ENCODE measurements around the gene PRKCB.
"Not testable (repeated sequence)": the region's sequence is repeated elsewhere in the genome, so short reads cannot be mapped to it uniquely, and the experiment has no call there.

PRKCB gene

GRCh38 chr16:24140730-24141129 lies 304.9 kb downstream of the PRKCB start:
- no peak for DNase-seq

- no peak for DNase-seq
Measured at GRCh38 chr16:24141466-24141865, 305.7 kb downstream of the PRKCB start.

- DNase-seq: no peak
Measured at GRCh38 chr16:24141917-24142316, 306.1 kb downstream of the PRKCB start.

- DNase-seq: no peak
Measured at GRCh38 chr16:24145927-24146326, 310.1 kb downstream of the PRKCB start.

DNA sequence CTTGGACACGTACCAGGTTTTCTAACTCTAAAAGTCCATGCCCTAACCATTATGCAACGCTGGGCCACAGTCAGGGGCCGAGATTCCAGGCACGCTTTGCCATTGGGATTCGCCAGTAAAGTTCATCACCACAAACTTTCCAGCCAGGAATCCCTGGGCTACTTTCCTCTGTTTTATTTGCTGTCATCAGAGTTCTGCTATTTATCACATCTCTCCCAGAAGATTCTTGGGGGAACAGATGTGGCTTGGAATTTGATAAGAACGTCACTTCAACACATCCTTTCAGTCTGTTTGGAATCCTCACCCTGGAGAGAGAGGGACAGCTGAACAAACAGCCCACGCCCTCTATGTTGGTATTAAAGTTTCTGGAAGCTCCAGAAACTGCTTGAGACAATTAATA lies 310.7 kb downstream of the PRKCB start:
- no peak for DNase-seq

DNA sequence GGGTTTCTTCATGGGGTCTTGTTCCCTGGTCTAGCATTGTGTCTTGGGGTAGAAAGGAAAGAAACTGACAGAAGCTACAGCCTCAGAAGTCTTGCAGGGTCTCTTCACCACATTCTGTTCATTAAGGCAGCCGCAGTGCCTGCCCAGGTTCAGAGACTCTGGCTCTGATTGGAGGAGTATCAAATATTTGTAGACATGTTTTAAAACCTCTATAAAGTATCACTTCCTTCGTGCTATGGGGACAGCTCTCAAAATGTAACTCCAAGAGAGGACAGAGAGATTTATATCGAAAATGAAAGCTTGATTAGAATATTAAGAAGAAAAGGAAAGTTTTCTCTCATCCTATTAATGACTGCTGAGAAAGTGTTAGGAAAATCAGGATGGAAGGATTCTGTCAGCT lies 313.3 kb downstream of the PRKCB start:
- DNase-seq: no peak

DNA sequence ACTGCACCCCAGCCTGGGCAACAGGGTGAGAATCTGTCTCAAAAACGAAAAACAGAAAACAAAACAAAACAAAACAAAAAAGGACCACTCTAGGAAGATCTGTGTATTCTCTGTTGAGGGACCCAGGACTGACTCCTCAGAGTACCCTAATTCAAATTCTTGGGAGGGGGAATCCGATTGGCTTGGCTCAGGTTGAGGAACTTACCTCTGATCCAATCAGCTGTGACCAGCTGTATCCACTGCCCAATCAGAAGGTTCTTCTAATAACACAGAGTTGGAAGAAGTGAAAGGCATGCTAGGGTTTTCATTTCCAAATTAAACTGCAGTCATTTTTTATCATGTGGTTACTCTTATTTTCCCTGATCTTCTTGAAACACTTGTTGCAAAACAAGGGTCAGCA lies 314.5 kb downstream of the PRKCB start:
- no peak for DNase-seq

DNA sequence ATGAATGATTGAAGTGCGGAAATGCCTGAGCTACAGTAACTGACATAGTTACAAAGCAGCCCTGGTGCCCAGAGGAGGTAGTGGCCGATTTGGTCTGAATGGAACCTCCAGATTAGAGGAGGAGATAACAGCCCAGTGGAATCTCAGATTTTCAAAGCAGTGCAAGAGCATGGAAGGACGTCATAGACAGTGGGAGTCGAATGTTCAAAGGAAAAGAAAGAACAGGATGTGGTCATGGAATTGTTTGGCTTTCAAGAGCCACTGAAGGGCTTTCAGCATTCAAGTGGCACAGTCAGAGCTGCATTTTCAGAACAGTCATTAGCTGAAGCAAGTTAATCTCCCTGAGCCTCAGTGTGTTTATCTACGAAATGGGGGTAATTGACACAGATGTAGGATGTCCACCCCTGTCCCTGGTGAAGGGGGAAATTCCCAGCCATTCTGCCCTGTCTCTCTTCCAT lies 315.7 kb downstream of the PRKCB start:
- DNase-seq: no peak

- DNase-seq: not testable (repeated sequence)
Measured at GRCh38 chr16:24152048-24152447, 316.3 kb downstream of the PRKCB start.

- no peak for DNase-seq
Measured at GRCh38 chr16:24152826-24153225, 317.0 kb downstream of the PRKCB start.

- DNase-seq: no peak
Measured at GRCh38 chr16:24156777-24157176, 321.0 kb downstream of the PRKCB start.

GRCh38 chr16:24163935-24164334 lies 328.2 kb downstream of the PRKCB start:
- DNase-seq: no peak

- DNase-seq: no peak
Measured at GRCh38 chr16:24164416-24164815, 328.6 kb downstream of the PRKCB start.

DNA sequence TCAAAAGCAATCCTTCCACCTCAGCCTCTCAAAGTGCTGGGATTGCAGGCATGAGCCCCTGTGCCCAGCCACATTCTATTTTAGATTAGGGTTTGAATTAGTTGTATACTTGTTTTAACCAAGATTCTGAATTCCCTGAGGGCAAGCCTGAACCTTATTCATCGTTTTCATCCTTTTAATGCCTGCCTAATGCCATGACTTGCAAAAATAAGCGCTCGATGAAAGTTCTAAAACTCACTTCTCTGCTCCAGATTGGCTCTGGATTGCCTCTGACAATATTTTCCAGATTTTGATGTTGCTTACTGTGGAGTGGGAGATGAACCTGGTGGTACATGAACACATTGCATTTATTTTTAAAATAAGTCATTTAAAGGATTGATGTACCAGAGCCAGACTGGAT lies 329.5 kb downstream of the PRKCB start:
- DNase-seq: no peak

DNA sequence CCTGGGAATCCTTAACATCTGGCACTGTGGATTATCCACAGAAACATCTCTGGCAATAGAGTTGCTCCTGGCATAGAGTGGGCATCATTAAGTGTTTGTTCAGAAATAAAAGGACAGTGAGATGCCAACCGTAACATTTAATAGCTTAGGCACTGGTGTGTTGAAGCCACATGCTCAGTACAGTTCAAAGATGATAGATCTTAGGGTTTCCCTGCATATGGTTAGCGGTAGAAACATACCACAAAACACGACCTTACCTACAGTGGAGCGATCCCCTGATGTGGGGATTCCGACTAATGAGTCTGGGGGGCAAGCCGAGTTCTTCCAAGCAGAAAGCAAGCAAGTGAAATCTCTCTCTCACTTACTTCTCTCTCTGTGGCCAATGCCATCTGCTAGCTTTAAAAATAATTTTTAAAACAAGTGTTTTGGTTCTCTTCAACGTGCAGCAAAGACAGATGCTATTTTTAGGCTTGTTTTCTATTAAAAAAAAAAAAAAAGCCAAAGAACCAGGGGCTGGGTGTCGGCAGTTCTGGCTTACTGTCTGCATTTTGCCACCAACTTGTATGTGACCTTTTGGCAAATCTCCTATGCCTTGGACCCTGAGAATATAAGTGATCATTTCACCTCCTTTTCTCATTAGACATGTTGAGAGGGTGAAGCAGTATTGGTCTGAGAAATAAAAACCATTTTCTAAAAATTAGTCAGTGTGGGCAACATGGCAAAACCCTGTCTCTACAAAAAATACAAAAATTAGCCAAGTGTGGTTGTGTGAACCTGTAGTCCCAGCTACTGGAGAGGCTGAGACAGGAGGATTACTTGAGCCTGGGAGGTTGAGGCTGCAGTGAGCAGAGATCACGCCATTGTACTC lies 331.1 kb downstream of the PRKCB start:
- no peak for DNase-seq

- DNase-seq: no peak
Measured at GRCh38 chr16:24168856-24169255, 333.1 kb downstream of the PRKCB start.

GRCh38 chr16:24170407-24170806 lies 334.6 kb downstream of the PRKCB start:
- DNase-seq: no peak

- no peak for DNase-seq
Measured at GRCh38 chr16:24174504-24174903, 338.7 kb downstream of the PRKCB start.

DNA sequence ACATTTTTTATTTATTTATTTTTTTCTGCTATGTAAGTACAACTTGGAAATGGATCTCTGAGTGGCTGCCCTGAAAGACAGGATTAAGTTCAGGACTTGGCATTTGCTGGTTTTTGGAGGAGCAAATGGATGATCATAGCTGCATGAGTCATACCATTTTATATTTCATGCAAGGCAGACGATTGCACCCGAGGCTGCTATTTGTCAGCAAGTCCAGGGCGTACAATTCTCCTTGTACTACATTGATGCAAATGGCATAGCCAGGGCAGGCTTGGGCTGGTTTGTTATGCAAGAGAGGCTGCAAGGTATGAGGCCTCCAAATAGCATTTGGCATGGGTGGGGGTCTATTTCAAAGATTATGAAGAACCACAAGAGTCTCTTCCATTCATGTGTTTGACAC lies 339.2 kb downstream of the PRKCB start:
- no peak for DNase-seq

DNA sequence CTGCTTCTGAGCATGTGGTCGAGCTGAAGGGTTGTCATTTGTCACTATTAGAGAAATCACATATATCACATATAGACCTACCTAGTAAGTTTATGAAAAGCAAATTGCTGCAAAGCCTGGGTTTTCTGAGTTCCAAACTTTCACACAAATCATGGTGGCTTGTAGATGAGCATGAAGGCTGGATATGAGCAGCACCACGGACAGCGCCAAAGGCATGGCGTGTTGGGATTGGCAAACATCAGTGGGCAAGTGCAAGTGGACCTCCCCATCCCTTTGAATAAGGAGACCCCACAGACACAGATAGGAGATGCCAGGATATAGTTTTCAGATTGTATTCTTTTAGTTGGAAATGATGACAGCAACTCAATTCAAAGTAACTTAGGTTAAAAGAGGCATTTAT lies 342.7 kb downstream of the PRKCB start:
- no peak for DNase-seq

DNA sequence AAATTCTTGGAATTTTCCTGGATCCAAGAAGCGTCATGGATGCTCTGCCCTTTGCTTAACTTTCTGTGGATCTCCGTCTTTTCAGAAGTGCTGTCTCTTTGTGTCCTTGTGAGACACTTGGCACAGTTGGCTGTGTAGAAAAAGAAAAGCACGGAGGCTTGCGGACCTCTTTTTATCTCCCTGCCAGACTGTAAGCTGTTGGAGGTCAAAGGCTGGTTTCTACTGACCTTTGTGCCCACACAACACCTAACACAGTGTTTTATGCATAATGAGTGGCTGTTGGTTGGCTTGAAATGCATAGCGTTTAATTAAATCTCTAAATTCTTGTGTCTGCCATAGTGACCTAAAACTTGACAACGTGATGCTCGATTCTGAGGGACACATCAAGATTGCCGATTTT lies 344.7 kb downstream of the PRKCB start:
- DNase-seq: no peak

GRCh38 chr16:24188021-24188542 lies 352.3 kb downstream of the PRKCB start:
- no peak for DNase-seq

GRCh38 chr16:24188751-24189318 lies 353.1 kb downstream of the PRKCB start:
- DNase-seq: no peak

DNA sequence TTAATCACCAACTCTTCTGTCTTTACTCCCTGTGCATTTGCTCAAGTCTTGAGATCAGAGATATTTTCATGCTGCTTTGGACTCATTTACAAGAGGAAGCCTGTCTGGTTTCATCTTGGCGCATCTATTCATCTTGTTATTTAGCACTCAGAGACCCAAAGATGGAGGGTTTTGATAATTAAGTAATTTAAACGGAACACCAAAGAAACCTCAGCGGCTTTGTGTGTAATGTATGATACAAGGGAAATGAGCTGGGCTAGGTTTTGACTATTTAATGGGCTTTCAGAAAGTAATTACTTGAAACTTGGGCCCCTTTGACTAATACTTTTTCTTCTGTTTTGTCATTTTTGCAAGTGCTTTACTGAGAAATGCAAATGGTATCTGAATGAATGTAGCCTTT lies 354.2 kb downstream of the PRKCB start:
- no peak for DNase-seq
